ACHN (cell line): ENCODE measurements around the gene COL5A3.
A peak's percentile ranks its signal among the peaks of the same experiment; 100 is the strongest.
"Not testable (repeated sequence)": the region's sequence is repeated elsewhere in the genome, so short reads cannot be mapped to it uniquely, and the experiment has no call there.

ENCODE experiments used
- DNase-seq: peaks from one replicate; pipeline ENCODE4 v3.0.0-alpha.2; 2015
- in situ Hi-C: cut with HindIII; loops from 2 replicates; pipeline ENCODE4 v1.10.0; 2017; ENCODE audit warnings: low sequenced_read_pairs, low pct_ligation_motif_present, low pct_unique_long_range_greater_than_20kb

COL5A3 gene

DNA sequence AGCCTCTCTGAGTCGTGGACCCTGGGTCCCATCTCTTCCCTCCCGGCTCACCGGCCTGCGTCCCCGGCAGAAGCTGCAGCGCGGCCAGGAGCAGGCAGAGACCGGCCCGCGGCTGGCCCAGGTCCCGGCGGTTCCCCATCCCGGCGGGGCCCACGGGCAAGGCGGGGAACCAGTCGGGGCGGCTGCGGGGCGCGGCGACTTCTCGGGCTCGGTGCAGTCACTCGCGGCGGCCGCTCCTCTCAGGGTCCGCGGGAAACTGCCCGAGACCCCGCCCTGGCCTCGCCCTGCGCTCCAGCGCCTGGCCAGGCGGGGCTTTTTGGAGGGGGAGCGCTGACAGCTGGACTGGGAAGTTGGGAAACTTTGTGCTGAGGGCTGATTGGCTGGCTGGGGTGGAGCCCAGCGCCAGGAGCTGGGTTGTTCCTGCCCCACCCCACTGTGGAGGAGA, at the start of gene COL5A3:
TSS of gene COL5A3 (minus strand) at position 258 of the 445 bp plus-strand sequence. CDS start at position 139, 119 bp downstream.
- in situ Hi-C loops: no loop called here

GRCh38 chr19:10052602-10053360, 42.5 kb upstream of the COL5A3 start:
- no peak for DNase-seq
- in situ Hi-C loops: no loop called here

More for the DNA sequence above, at the start of gene COL5A3:
- no peak for DNase-seq

GRCh38 chr19:10049626-10050025, 39.3 kb upstream of the COL5A3 start:
- DNase-seq: no peak
- in situ Hi-C loops: no loop called here

- DNase-seq: no peak
- in situ Hi-C loops: no loop called here
These were observed 35.1 kb upstream of the COL5A3 start for GRCh38 chr19:10045371-10045770.

- in situ Hi-C loops: no loop called here
- DNase-seq: peak; percentile 6
These were observed 34.1 kb upstream of the COL5A3 start for GRCh38 chr19:10044390-10044789.

GRCh38 chr19:10043286-10043927, 33.1 kb upstream of the COL5A3 start:
- no peak for DNase-seq
- in situ Hi-C loops: no loop called here

DNA sequence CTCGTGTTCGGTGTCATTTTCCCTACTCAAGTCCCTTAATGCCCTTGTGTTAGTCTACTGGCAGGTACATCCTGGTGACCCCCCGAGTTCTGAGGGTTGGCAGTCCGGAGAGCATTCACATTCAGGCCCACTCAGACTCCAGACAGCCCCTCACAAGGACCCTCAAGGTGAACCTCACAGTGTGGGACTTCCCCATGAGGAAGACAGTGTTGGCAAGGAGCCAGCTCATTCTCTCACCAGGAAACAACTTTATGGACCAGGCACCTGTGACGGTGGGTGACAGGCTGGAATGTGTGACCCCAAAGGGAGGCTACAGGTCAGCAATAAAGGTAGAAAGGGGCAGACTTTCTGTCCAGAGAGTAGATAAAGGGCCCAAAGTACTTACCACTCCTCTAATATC, 27.5 kb upstream of the COL5A3 start:
- in situ Hi-C loops: no loop called here
- DNase-seq: no peak

GRCh38 chr19:10037367-10037766, 27.1 kb upstream of the COL5A3 start:
- DNase-seq: no peak
- in situ Hi-C loops: no loop called here

GRCh38 chr19:10036601-10037071, 26.3 kb upstream of the COL5A3 start:
- in situ Hi-C loops: no loop called here
- no peak for DNase-seq

GRCh38 chr19:10033614-10034013, 23.3 kb upstream of the COL5A3 start:
- in situ Hi-C loops: no loop called here

DNA sequence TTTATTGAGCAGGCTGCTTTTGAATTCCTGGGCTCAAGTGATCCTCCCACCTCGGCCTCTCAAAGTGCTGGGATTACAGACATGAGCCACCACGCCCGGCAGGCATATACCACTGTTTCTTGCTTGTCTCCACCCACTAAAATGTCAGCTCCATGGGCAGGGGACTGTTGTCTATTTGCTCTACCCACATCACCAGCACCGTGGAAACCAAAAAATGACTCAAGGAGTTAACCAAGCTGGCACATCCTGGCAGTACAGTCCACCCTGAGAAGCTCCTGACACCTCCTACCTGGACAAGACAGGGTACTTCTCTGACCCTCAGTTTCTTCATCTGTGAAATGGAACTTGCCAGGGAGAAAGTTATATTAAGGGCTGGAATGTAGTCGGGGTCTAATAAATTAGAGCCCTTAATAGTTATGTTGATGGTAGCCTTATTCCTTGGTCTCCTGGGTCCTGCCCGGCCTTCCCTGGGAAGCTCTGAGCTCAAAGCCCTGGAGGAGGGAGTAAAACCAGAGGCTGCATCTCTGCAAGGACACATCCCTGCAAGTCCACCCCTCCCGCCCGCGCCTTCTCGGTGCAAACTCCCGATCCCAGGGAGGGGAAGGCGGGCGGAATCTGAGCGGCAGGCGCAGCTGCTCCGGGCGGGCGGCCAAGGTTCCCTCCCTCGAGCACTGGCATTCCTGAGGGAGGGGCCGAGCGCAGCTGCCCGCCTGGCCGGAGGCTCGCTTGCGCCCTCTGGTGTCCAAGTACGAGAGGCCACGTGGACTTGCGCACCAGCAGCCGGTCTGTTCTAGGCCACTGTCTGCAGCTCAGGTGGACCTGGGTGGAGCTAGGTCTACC, 17.1 kb upstream of the COL5A3 start:
- peak; percentile 86 for DNase-seq
- in situ Hi-C loops: no loop called here

More at GRCh38 chr19:10033614-10034013, 23.3 kb upstream of the COL5A3 start:
- DNase-seq: no peak

GRCh38 chr19:10026744-10027143, 16.4 kb upstream of the COL5A3 start:
- DNase-seq: no peak
- in situ Hi-C loops: no loop called here

DNA sequence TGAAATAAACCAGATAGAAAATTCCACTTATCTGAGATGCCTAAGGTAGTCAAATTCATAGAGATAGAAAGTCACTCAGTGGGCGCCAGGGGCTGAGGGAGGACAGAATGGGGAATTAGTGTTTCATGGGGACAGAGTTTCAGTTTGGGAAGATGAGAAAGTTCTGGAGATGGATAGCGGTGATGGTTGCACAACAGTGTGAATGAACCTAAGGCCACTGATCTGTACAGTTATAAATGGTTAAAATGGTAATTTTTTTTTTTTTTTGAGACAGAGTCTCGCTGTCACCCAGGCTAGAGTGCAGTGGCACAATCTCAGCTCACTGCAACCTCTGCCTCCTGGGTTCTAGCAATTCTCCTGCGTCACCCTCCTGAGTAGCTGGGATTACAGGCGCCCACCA, 12.8 kb upstream of the COL5A3 start:
- in situ Hi-C loops, DNase-seq: not testable (repeated sequence)

DNA sequence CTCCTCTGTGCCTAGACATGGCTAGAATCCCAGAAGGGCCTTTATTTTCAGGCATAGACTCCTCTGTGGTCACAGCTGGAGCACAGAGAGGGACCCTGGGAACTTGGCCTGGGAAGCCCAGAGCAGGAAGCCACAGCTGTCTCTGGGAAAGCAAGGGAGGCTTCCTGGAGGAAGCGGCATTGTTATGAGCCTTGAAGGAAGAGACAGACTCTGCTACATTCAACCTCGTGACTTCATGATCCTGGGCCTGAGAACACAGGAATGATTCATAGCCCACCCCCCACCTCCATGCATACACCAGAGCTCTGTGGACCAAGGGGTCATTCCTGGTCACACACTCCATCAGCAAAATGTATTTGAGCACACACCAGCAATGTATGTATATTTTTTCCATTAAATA, 11.6 kb upstream of the COL5A3 start:
- DNase-seq: no peak
- in situ Hi-C loops: no loop called here

GRCh38 chr19:10021446-10021845, 11.1 kb upstream of the COL5A3 start:
- in situ Hi-C loops: no loop called here
- DNase-seq: no peak

GRCh38 chr19:10020851-10021250, 10.5 kb upstream of the COL5A3 start:
- in situ Hi-C loops: no loop called here
- no peak for DNase-seq

- in situ Hi-C loops: no loop called here
- DNase-seq: no peak
These were observed 8.9 kb upstream of the COL5A3 start for GRCh38 chr19:10019246-10019645.

- no peak for DNase-seq
- in situ Hi-C loops: no loop called here
These were observed 8.5 kb upstream of the COL5A3 start for GRCh38 chr19:10018786-10019185.

DNA sequence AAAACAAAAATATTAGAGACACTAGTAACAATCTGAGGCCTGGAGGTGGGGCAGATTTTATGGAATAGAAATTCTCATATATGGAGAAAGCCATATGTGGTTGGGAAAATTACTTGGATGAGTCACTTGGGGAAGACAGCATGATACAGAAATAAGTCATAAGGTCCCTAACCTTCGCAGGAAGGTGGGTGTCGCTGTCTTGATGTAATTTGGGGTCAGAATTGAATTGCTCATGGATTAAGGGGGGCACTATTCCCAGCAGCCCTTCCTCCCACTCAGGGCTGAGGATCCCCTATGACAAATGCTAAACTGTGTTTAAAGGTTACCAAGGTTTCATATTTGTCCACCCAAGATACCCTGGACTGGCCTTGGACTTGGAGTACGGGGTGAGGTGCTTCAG, 8.0 kb upstream of the COL5A3 start:
- in situ Hi-C loops: no loop called here
- DNase-seq: no peak
